Neutrophil (primary cell): ENCODE results near the gene MPST.
"Not testable (repeated sequence)": the region's sequence is repeated elsewhere in the genome, so short reads cannot be mapped to it uniquely, and the experiment has no call there.

Experiments
- H3K27ac ChIP-seq: fragments of 200-600 bp; sonication (generic); 2 replicates; pipeline ENCODE4 v1.5.1; 2016; ENCODE audit warnings: mild to moderate bottlenecking, moderate library complexity
- H3K27me3 ChIP-seq: fragments of 200-600 bp; sonication (generic); 2 replicates; pipeline ENCODE4 v1.6.0; 2016; ENCODE audit warnings: mild to moderate bottlenecking
- H3K36me3 ChIP-seq: fragments of 200-600 bp; sonication (generic); 2 replicates; pipeline ENCODE4 v1.5.1; 2017
- H3K4me1 ChIP-seq, 2 experiments: fragments of 200-600 bp in 1 of 2; sonication (generic) in 1 of 2; 1 replicate in 1 of 2; 2 replicates in 1 of 2; pipeline versions ENCODE4 v1.5.1 to v1.6.1; 2013 to 2016; ENCODE audit warnings: low read depth in 1 of 2, low read length in 1 of 2, mild to moderate bottlenecking in 1 of 2, moderate library complexity in 1 of 2; ENCODE audit not compliant: control insufficient read depth in 1 of 2, insufficient read depth in 1 of 2
- H3K4me3 ChIP-seq, 2 experiments: fragments of 200-600 bp in 1 of 2; sonication (generic) in 1 of 2; 1 replicate in 1 of 2; 2 replicates in 1 of 2; pipeline ENCODE4 v1.5.1; 2013 to 2016; ENCODE audit warnings: low read depth in 1 of 2, low read length in 1 of 2, mild to moderate bottlenecking in 1 of 2, moderate library complexity in 1 of 2
- H3K9me3 ChIP-seq: fragments of 200-600 bp; sonication (generic); 2 replicates; pipeline ENCODE4 v1.5.1; 2016
- CTCF ChIP-seq: fragments of 200-600 bp; sonication (generic); IDR thresholded peaks from 2 replicates; pipeline ENCODE4 v1.5.1; 2016; ENCODE audit warnings: antibody characterized with exemption

The MPST gene

GRCh38 chr22:37068859-37069258 is 49.3 kb downstream of the MPST start:
- no peak overlapping the region for H3K27ac ChIP-seq
- H3K27me3 ChIP-seq, result peaks cover 55% of the 10 kb centered on the region
- H3K4me1 ChIP-seq, result no peaks in the 10 kb centered on the region
- H3K36me3 ChIP-seq, result no peaks in the 10 kb centered on the region
- H3K9me3 ChIP-seq, result no peaks in the 10 kb centered on the region
- H3K4me3 ChIP-seq, result no peak overlapping the region
- no peak for TF ChIP-seq CTCF

GRCh38 chr22:37069319-37069718 is 49.8 kb downstream of the MPST start:
- H3K4me3 ChIP-seq, result no peak overlapping the region
- H3K36me3 ChIP-seq, result no peaks in the 10 kb centered on the region
- H3K4me1 ChIP-seq, result no peaks in the 10 kb centered on the region
- no peak overlapping the region for H3K27ac ChIP-seq
- no peak for TF ChIP-seq CTCF
- no peaks in the 10 kb centered on the region for H3K9me3 ChIP-seq
- H3K27me3 ChIP-seq, result peaks cover 57% of the 10 kb centered on the region

DNA sequence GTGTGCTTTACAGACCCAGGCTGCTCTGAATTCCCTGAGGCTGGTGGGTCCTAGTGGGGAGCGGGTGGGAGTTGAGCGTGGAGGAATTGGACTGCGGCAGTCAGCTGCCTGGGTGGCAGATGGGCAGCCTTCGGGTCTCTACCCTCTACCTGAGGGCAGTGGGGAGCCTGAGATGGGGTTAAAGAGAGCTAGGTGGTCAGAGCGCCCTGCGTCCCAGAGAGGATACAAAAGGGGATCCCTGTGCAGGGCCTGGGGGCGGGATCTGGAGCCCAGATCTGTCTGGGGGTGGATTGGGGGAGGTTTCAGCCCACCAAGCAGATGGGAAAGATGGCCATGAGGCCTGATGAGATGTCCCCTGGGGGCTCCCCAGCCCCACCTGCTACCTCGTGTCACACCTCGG is 50.2 kb downstream of the MPST start:
- Histone ChIP-seq H3K9me3 (no peaks in the 10 kb centered on the region), H3K27ac (no peak overlapping the region), H3K4me1 (no peaks in the 10 kb centered on the region), H3K36me3 (no peaks in the 10 kb centered on the region), H3K27me3 (peaks cover 61% of the 10 kb centered on the region), H3K4me3 (no peak overlapping the region)
- TF ChIP-seq CTCF, result no peak

DNA sequence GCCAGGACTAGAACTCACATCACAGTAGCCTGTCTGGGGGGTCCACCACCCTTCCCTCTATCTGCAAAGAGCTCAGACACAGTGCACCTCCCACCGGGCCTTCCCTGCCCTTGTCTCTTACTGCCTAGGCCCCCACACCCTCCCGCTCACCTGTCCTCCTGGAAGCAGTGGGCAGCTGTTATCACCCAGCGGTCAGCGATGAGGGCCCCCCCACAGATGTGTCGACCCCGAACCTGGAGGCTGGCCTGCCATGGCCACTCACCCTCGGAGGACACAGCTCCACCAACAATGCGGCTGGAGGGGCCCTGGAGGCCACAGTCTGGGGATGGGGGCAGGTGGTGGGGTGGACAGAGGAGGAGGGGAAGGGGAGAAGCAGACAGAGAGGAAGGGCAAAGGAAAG is 50.8 kb downstream of the MPST start:
- Histone ChIP-seq H3K9me3 (no peaks in the 10 kb centered on the region), H3K27me3 (peaks cover 68% of the 10 kb centered on the region), H3K27ac (no peak overlapping the region), H3K4me3 (no peak overlapping the region), H3K4me1 (no peaks in the 10 kb centered on the region), H3K36me3 (no peaks in the 10 kb centered on the region)
- TF ChIP-seq CTCF, result no peak

- TF ChIP-seq CTCF, result no peak
- Histone ChIP-seq H3K27ac (no peak overlapping the region), H3K4me1 (no peaks in the 10 kb centered on the region), H3K9me3 (no peaks in the 10 kb centered on the region), H3K27me3 (peaks cover 71% of the 10 kb centered on the region), H3K4me3 (no peak overlapping the region), H3K36me3 (no peaks in the 10 kb centered on the region)
Observed at GRCh38 chr22:37070744-37071143, 51.2 kb downstream of the MPST start.

DNA sequence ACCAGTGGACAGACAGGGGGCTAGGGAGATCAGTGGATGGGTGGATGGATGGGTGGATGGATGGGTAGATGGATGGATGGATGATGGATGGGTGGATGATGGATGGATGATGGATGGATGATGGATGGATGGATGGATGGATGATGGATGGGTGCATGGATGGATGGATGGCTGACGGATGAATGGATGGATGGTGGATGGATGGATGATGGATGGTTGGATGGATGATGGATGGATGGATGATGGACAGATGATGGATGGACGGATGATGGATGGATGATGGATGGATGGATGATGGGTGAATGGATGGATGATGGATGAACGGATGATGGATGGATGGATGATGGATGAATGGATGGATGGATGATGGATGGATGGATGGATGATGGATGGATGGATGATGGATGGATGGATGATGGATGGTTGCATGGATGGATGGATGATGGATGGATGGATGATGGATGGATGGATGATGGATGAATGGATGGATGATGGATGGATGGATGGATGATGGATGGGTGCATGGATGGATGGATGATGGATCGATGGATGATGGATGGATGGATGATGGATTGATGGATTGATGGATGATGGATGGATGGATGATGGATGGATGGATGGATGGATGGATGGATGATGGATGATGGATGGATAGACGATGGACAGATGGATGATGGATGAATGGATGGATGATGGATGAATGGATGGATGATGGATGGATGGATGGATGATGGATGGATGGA is 52.5 kb downstream of the MPST start:
- not testable (repeated sequence) for H3K9me3 ChIP-seq, H3K4me1 ChIP-seq, H3K4me3 ChIP-seq, H3K27ac ChIP-seq, H3K36me3 ChIP-seq
- H3K27me3 ChIP-seq, result peaks cover 75% of the 10 kb centered on the region
